HG03025 (cell line): Measurements from ENCODE around the gene ITPA.

ENCODE experiments used
- ATAC-seq: cut with Tn5 transposase; IDR thresholded peaks from one replicate; pipeline ENCODE4 v1.9.1; 2021; ENCODE audit warnings: mild to moderate bottlenecking, moderate library complexity; ENCODE audit not compliant: unreplicated experiment, low FRiP score

ITPA gene

GRCh38 chr20:3209257-3209945 is at the start of gene ITPA:
Gene ITPA (plus strand): TSS chr20:3209498. CDS start chr20:3209552, 54 bp downstream.
- no peak for ATAC-seq

- no peak for ATAC-seq
Observed at GRCh38 chr20:3160418-3160817, 48.9 kb upstream of the ITPA start.

GRCh38 chr20:3161316-3162079 is 47.8 kb upstream of the ITPA start:
- no peak for ATAC-seq

GRCh38 chr20:3162080-3162611 is 47.2 kb upstream of the ITPA start:
- ATAC-seq, result no peak

GRCh38 chr20:3163099-3164042 is 45.9 kb upstream of the ITPA start:
- no peak for ATAC-seq

GRCh38 chr20:3164043-3164762 is 45.1 kb upstream of the ITPA start:
- ATAC-seq, result no peak

GRCh38 chr20:3164763-3165410 is 44.4 kb upstream of the ITPA start:
- no peak for ATAC-seq

- no peak for ATAC-seq
Observed at GRCh38 chr20:3165473-3166337, 43.6 kb upstream of the ITPA start.

GRCh38 chr20:3166338-3166912 is 42.9 kb upstream of the ITPA start:
- ATAC-seq, result no peak

GRCh38 chr20:3166913-3167342 is 42.4 kb upstream of the ITPA start:
- no peak for ATAC-seq

- no peak for ATAC-seq
Observed at GRCh38 chr20:3167738-3168078, 41.6 kb upstream of the ITPA start.

GRCh38 chr20:3168079-3168828 is 41.0 kb upstream of the ITPA start:
- no peak for ATAC-seq

- ATAC-seq, result no peak
Observed at GRCh38 chr20:3168829-3169590, 40.3 kb upstream of the ITPA start.

GRCh38 chr20:3171391-3172125 is 37.7 kb upstream of the ITPA start:
- ATAC-seq, result no peak

GRCh38 chr20:3172126-3172932 is 37.0 kb upstream of the ITPA start:
- no peak for ATAC-seq
